ENCODE data around the gene DPPA4.

Gene DPPA4

DNA sequence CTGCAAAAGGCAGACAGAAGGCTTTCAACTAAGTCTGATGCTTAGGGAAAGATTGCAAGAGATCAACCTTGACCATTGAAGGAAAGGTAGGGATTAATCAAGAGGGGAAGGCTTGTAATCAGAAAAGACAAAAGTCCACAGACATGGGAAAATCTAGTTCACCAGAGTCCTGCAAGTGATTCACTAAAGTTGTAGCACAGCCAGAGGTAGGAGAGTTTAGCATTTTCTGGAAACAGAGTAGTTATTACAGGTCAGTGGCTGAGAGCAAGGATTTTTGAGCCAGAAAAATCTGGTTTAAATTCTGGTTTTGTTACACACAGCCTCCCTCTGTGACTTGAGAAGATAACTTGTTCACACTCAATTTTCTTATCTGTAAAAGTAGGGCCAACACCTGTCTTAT, 35.3 kb upstream of the DPPA4 start:
- H3F3A ChIP-seq (ENCODE audit: insufficient read depth), result no peaks in the 10 kb centered on the region
- TF ChIP-seq, protein P1, sequence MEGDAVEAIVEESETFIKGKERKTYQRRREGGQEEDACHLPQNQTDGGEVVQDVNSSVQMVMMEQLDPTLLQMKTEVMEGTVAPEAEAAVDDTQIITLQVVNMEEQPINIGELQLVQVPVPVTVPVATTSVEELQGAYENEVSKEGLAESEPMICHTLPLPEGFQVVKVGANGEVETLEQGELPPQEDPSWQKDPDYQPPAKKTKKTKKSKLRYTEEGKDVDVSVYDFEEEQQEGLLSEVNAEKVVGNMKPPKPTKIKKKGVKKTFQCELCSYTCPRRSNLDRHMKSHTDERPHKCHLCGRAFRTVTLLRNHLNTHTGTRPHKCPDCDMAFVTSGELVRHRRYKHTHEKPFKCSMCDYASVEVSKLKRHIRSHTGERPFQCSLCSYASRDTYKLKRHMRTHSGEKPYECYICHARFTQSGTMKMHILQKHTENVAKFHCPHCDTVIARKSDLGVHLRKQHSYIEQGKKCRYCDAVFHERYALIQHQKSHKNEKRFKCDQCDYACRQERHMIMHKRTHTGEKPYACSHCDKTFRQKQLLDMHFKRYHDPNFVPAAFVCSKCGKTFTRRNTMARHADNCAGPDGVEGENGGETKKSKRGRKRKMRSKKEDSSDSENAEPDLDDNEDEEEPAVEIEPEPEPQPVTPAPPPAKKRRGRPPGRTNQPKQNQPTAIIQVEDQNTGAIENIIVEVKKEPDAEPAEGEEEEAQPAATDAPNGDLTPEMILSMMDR (IDR thresholded peaks at IDR 0.05; ENCODE audit: insufficient read depth, low read length, poor library complexity, severe bottlenecking), result no peak
- H3K4me3 ChIP-seq (ENCODE audit: insufficient read depth, low read length, poor library complexity, severe bottlenecking), result no peak overlapping the region
- no peak overlapping the region for H3K9ac ChIP-seq (ENCODE audit: low read length)
- no peak overlapping the region for H2AFZ ChIP-seq (ENCODE audit: low read depth, low read length, severe bottlenecking)
- no peaks in the 10 kb centered on the region for H3K36me3 ChIP-seq (ENCODE audit: low read length)
- H3K9me3 ChIP-seq (ENCODE audit: insufficient read depth, low read length), result no peaks in the 10 kb centered on the region
- H4K20me1 ChIP-seq (ENCODE audit: low read depth, low read length), result no peaks in the 10 kb centered on the region
- H3K79me2 ChIP-seq (ENCODE audit: insufficient read depth, low read length), result no peaks in the 10 kb centered on the region
- H3K27me3 ChIP-seq (ENCODE audit: low read length), result no peaks in the 10 kb centered on the region
- no peak overlapping the region for H3K4me2 ChIP-seq (ENCODE audit: low read depth, low read length, poor library complexity, severe bottlenecking)
- H3K9me2 ChIP-seq (replicated peaks; ENCODE audit: insufficient read depth, low read length), result no peaks in the 10 kb centered on the region
- no peak overlapping the region for H3K27ac ChIP-seq (ENCODE audit: low read depth, low read length)

GRCh38 chr3:109369510-109369909, 32.2 kb upstream of the DPPA4 start:
- H2AFZ ChIP-seq (ENCODE audit: low read depth, low read length, severe bottlenecking), result no peak overlapping the region
- no peak overlapping the region for H3K27ac ChIP-seq (ENCODE audit: low read depth, low read length)
- no peaks in the 10 kb centered on the region for H3K79me2 ChIP-seq (ENCODE audit: insufficient read depth, low read length)
- no peaks in the 10 kb centered on the region for H4K20me1 ChIP-seq (ENCODE audit: low read depth, low read length)
- H3K9me2 ChIP-seq (replicated peaks; ENCODE audit: insufficient read depth, low read length), result no peaks in the 10 kb centered on the region
- H3K9me3 ChIP-seq (ENCODE audit: insufficient read depth, low read length), result no peaks in the 10 kb centered on the region
- no peak overlapping the region for H3K4me2 ChIP-seq (ENCODE audit: low read depth, low read length, poor library complexity, severe bottlenecking)
- H3K4me3 ChIP-seq (ENCODE audit: insufficient read depth, low read length, poor library complexity, severe bottlenecking), result no peak overlapping the region
- no peaks in the 10 kb centered on the region for H3K36me3 ChIP-seq (ENCODE audit: low read length)
- H3K27me3 ChIP-seq (ENCODE audit: low read length), result no peaks in the 10 kb centered on the region
- H3K9ac ChIP-seq (ENCODE audit: low read length), result no peak overlapping the region
- no peaks in the 10 kb centered on the region for H3F3A ChIP-seq (ENCODE audit: insufficient read depth)
- no peak for TF ChIP-seq EZH2phosphoT487 (conservative IDR thresholded peaks at IDR 0.05; ENCODE audit: low read length)
- TF ChIP-seq, protein P1 (IDR thresholded peaks at IDR 0.05; ENCODE audit: insufficient read depth, low read length, poor library complexity, severe bottlenecking), result no peak

DNA sequence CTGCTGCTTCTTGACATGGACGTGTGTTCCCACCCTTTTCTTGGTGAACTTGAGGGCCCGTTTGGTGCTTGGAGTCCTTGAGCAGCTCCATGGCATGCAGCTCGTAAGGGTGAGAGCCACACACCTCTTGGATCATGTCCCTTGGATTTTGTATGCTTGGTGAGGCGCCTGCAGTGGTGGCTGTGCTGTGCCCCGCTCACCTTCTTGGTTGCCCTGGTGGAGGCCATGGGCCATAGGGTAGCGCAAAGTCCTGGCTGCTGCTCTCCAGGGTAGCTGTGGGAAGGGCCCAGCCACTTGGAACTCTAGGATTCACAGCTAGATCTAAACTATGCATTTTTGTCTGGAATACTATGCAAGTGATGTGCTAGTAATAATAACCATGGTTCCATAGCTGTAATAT, 26.7 kb upstream of the DPPA4 start:
- Histone ChIP-seq H3K9me3 (ENCODE audit: insufficient read depth, low read length) (no peaks in the 10 kb centered on the region), H3K36me3 (ENCODE audit: low read length) (no peaks in the 10 kb centered on the region), H4K20me1 (ENCODE audit: low read depth, low read length) (no peaks in the 10 kb centered on the region), H3F3A (ENCODE audit: insufficient read depth) (no peaks in the 10 kb centered on the region), H2AFZ (ENCODE audit: low read depth, low read length, severe bottlenecking) (no peak overlapping the region), H3K27ac (ENCODE audit: low read depth, low read length) (no peak overlapping the region), H3K4me2 (ENCODE audit: low read depth, low read length, poor library complexity, severe bottlenecking) (no peak overlapping the region), H3K9me2 (replicated peaks; ENCODE audit: insufficient read depth, low read length) (no peaks in the 10 kb centered on the region), H3K4me3 (ENCODE audit: insufficient read depth, low read length, poor library complexity, severe bottlenecking) (no peak overlapping the region), H3K27me3 (ENCODE audit: low read length) (no peaks in the 10 kb centered on the region), H3K9ac (ENCODE audit: low read length) (no peak overlapping the region), H3K79me2 (ENCODE audit: insufficient read depth, low read length) (no peaks in the 10 kb centered on the region)
- TF ChIP-seq, protein P1 (IDR thresholded peaks at IDR 0.05; ENCODE audit: insufficient read depth, low read length, poor library complexity, severe bottlenecking), result no peak
- TF ChIP-seq EZH2phosphoT487 (conservative IDR thresholded peaks at IDR 0.05; ENCODE audit: low read length), result no peak

- no peak overlapping the region for H3K9ac ChIP-seq (ENCODE audit: low read length)
- no peaks in the 10 kb centered on the region for H3F3A ChIP-seq (ENCODE audit: insufficient read depth)
- no peak overlapping the region for H2AFZ ChIP-seq (ENCODE audit: low read depth, low read length, severe bottlenecking)
- H3K27ac ChIP-seq (ENCODE audit: low read depth, low read length), result no peak overlapping the region
- no peaks in the 10 kb centered on the region for H3K9me3 ChIP-seq (ENCODE audit: insufficient read depth, low read length)
- H3K79me2 ChIP-seq (ENCODE audit: insufficient read depth, low read length), result no peaks in the 10 kb centered on the region
- no peaks in the 10 kb centered on the region for H3K9me2 ChIP-seq (replicated peaks; ENCODE audit: insufficient read depth, low read length)
- no peaks in the 10 kb centered on the region for H3K36me3 ChIP-seq (ENCODE audit: low read length)
- H3K4me3 ChIP-seq (ENCODE audit: insufficient read depth, low read length, poor library complexity, severe bottlenecking), result no peak overlapping the region
- no peak overlapping the region for H3K4me2 ChIP-seq (ENCODE audit: low read depth, low read length, poor library complexity, severe bottlenecking)
- no peaks in the 10 kb centered on the region for H4K20me1 ChIP-seq (ENCODE audit: low read depth, low read length)
- TF ChIP-seq, protein P1 (IDR thresholded peaks at IDR 0.05; ENCODE audit: insufficient read depth, low read length, poor library complexity, severe bottlenecking), result no peak
- H3K27me3 ChIP-seq (ENCODE audit: low read length), result no peaks in the 10 kb centered on the region
These were observed 26.3 kb upstream of the DPPA4 start for GRCh38 chr3:109363634-109364033.
